Mesothelial cell of epicardium (in vitro differentiated cells): Measurements from ENCODE around the gene BCL2L2. TPM values are rescaled to one million over a fixed set of nuclear protein-coding genes. Genes with fewer than 3 reads are reported as not detected.

Source experiments
- DNase-seq, 2 experiments: peaks; one replicate each; pipeline ENCODE4 v3.0.0; 2021; ENCODE audit warnings: low spot score in 2 of 2; ENCODE audit not compliant: unreplicated experiment in 2 of 2
- H3K27ac Mint-ChIP-seq: 2 replicates; pipeline ENCODE4 v1.8.0; 2021; ENCODE audit warnings: mixed read lengths
- H3K27me3 Mint-ChIP-seq: 2 replicates; pipeline ENCODE4 v1.8.0; 2021; ENCODE audit warnings: low read depth, mixed read lengths
- H3K36me3 Mint-ChIP-seq: 2 replicates; pipeline ENCODE4 v1.8.0; 2021; ENCODE audit warnings: mixed read lengths
- H3K4me1 Mint-ChIP-seq: 2 replicates; pipeline ENCODE4 v1.8.0; 2021; ENCODE audit warnings: mixed read lengths
- H3K4me3 Mint-ChIP-seq: 2 replicates; pipeline ENCODE4 v1.8.0; 2021; ENCODE audit warnings: mild to moderate bottlenecking, moderate library complexity, mixed read lengths
- H3K9me3 Mint-ChIP-seq: 2 replicates; pipeline ENCODE4 v1.8.0; 2021; ENCODE audit warnings: mixed read lengths
- CTCF ChIP-seq: fragments of 200-600 bp; sonication (generic); IDR thresholded peaks from one replicate; pipeline ENCODE4 v1.5.0; 2021; ENCODE audit warnings: antibody characterized with exemption; ENCODE audit not compliant: unreplicated experiment
- total RNA-seq: library from RNA; stranded (reverse); gene quantifications from 3 replicates; pipeline ENCODE4 v1.2.1, GENCODE V29; 2021

BCL2L2 gene
- total RNA-seq, 1 donor from 2014 or later, result 27.9 TPM

GRCh38 chr14:23348297-23348655, 41.6 kb downstream of the BCL2L2 start:
- H3K27me3 Mint-ChIP-seq, result peaks cover 12% of the 10 kb centered on the region
- H3K36me3 Mint-ChIP-seq, result no peaks in the 10 kb centered on the region
- no peaks in the 10 kb centered on the region for H3K9me3 Mint-ChIP-seq
- TF ChIP-seq CTCF, result no peak
- DNase-seq, result no peak
- no peak overlapping the region for H3K4me3 Mint-ChIP-seq
- peaks cover 17% of the 10 kb centered on the region for H3K4me1 Mint-ChIP-seq
- H3K27ac Mint-ChIP-seq, result no peak overlapping the region

- no peaks in the 10 kb centered on the region for H3K9me3 Mint-ChIP-seq
- H3K27me3 Mint-ChIP-seq, result peaks cover 12% of the 10 kb centered on the region
- no peak overlapping the region for H3K27ac Mint-ChIP-seq
- no peaks in the 10 kb centered on the region for H3K36me3 Mint-ChIP-seq
- H3K4me3 Mint-ChIP-seq, result no peak overlapping the region
- DNase-seq, result no peak
- TF ChIP-seq CTCF, result no peak
- peaks cover 18% of the 10 kb centered on the region for H3K4me1 Mint-ChIP-seq
Observed at GRCh38 chr14:23349156-23349845, 42.7 kb downstream of the BCL2L2 start.

GRCh38 chr14:23351681-23352505, 45.3 kb downstream of the BCL2L2 start:
- Mint-ChIP-seq H3K9me3 (no peaks in the 10 kb centered on the region), H3K27me3 (peaks cover 12% of the 10 kb centered on the region), H3K4me3 (peak overlapping the region; percentile 69), H3K27ac (no peak overlapping the region), H3K4me1 (peaks cover 10% of the 10 kb centered on the region), H3K36me3 (peaks cover 4% of the 10 kb centered on the region)
- TF ChIP-seq CTCF, result no peak
- DNase-seq, result no peak

GRCh38 chr14:23352506-23353432, 46.1 kb downstream of the BCL2L2 start, which contains the start of gene SLC22A17:
Gene SLC22A17 (minus strand): TSS chr14:23352887.
- no peak for TF ChIP-seq CTCF

GRCh38 chr14:23353433-23353780, 46.8 kb downstream of the BCL2L2 start:
- H3K27me3 Mint-ChIP-seq, result peaks cover 12% of the 10 kb centered on the region
- H3K4me3 Mint-ChIP-seq, result peak overlapping the region; percentile 69

More at GRCh38 chr14:23352506-23353432, 46.1 kb downstream of the BCL2L2 start, which contains the start of gene SLC22A17:
- peaks cover 12% of the 10 kb centered on the region for H3K27me3 Mint-ChIP-seq
- peaks cover 4% of the 10 kb centered on the region for H3K36me3 Mint-ChIP-seq
- H3K27ac Mint-ChIP-seq, result peak within 1 kb of the TSS; percentile 35
- H3K4me3 Mint-ChIP-seq, result peak within 1 kb of the TSS; percentile 69
- H3K9me3 Mint-ChIP-seq, result no peaks in the 10 kb centered on the region
- peak; percentile 68 to 78 for DNase-seq
- H3K4me1 Mint-ChIP-seq, result peaks cover 10% of the 10 kb centered on the region

More at GRCh38 chr14:23353433-23353780, 46.8 kb downstream of the BCL2L2 start:
- Mint-ChIP-seq H3K9me3 (no peaks in the 10 kb centered on the region), H3K27ac (no peak overlapping the region), H3K36me3 (peaks cover 4% of the 10 kb centered on the region), H3K4me1 (peaks cover 10% of the 10 kb centered on the region)
- no peak for TF ChIP-seq CTCF
- no peak for DNase-seq
